ENCODE results near the gene GASK1A.
"Not testable (repeated sequence)": the region's sequence is repeated elsewhere in the genome, so short reads cannot be mapped to it uniquely, and the experiment has no call there.

GASK1A gene

GRCh38 chr3:43043071-43043766, 64.1 kb downstream of the GASK1A start:
- Histone ChIP-seq H3K27ac (ENCODE audit: low read length, poor library complexity, severe bottlenecking) (no peak overlapping the region), H2BK120ac (ENCODE audit: low read depth, low read length) (no peak overlapping the region)
- DNase-seq = no peak

DNA sequence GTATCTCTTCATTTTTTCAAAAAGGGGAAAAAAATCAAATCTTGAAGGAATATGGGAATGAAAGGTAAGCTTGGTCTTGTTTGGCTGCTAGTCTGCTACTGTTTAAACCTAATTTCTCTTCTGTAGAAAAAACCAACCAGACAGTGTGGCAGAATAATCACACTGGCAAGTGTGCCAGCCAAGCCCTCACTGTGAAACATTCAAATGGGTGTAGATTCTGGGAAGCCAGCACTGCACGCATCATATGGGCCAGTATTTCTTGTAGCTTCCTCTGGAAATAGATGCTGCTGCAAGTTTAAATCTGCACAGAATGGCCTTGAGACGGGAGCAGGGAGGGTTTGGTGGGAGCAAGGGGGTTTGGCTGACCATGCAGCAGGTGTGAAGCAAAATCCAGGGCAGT, 64.7 kb downstream of the GASK1A start:
- H3K36me3 ChIP-seq (ENCODE audit: control insufficient read depth in 1 of 2, insufficient read depth in 2 of 2, low read depth in 1 of 2, low read length in 2 of 2) = no peaks in the 10 kb centered on the region
- no peak overlapping the region for H2BK15ac ChIP-seq (ENCODE audit: low read depth, poor library complexity, severe bottlenecking)
- no peak for DNase-seq
- H4K91ac ChIP-seq (ENCODE audit: low read length) = no peak overlapping the region
- no peaks in the 10 kb centered on the region for H3K4me1 ChIP-seq (ENCODE audit: control insufficient read depth, insufficient read depth, low read depth, low read length)
- H3K18ac ChIP-seq (ENCODE audit: low read depth in 1 of 2, low read length in 2 of 2) = no peak overlapping the region
- peaks cover 48% of the 10 kb centered on the region for H3K9me3 ChIP-seq (ENCODE audit: control insufficient read depth, low read length)
- H2AFZ ChIP-seq (ENCODE audit: low read depth, low read length) = no peak overlapping the region
- no peak overlapping the region for H2BK120ac ChIP-seq (ENCODE audit: low read depth, low read length)
- no peak overlapping the region for H2AK5ac ChIP-seq (ENCODE audit: low read length, severe bottlenecking)
- no peak overlapping the region for H3K14ac ChIP-seq (ENCODE audit: low read length in 2 of 2)
- no peaks in the 10 kb centered on the region for H3K79me1 ChIP-seq (replicated peaks; ENCODE audit: low read length, poor library complexity, severe bottlenecking)
- H3K4ac ChIP-seq (ENCODE audit: low read depth in 1 of 2, low read length in 2 of 2) = no peak overlapping the region
- H2BK5ac ChIP-seq (ENCODE audit: low read depth, low read length, poor library complexity, severe bottlenecking) = no peak overlapping the region
- H3K27me3 ChIP-seq (ENCODE audit: control insufficient read depth in 1 of 2, insufficient read depth in 1 of 2, low read length in 2 of 2) = no peaks in the 10 kb centered on the region
- no peak overlapping the region for H3K23ac ChIP-seq (ENCODE audit: low read length in 2 of 2)
- H2BK12ac ChIP-seq (ENCODE audit: low read length in 2 of 2) = no peak overlapping the region
- H3K4me3 ChIP-seq (ENCODE audit: insufficient read depth in 1 of 2, low read depth in 1 of 2, low read length in 2 of 2) = no peak overlapping the region
- no peak overlapping the region for H3K4me2 ChIP-seq (ENCODE audit: low read length, poor library complexity, severe bottlenecking)
- H3K27ac ChIP-seq (ENCODE audit: low read length, poor library complexity, severe bottlenecking) = no peak overlapping the region
- no peak overlapping the region for H3K9ac ChIP-seq (ENCODE audit: low read length)
- 87% methylated on average over 2 of the region's 2 CpGs for WGBS
- no peak overlapping the region for H4K8ac ChIP-seq (ENCODE audit: low read length)

More at GRCh38 chr3:43043071-43043766, 64.1 kb downstream of the GASK1A start:
- H3K4ac ChIP-seq (ENCODE audit: low read depth in 1 of 2, low read length in 2 of 2) = no peak overlapping the region
- H2AK5ac ChIP-seq (ENCODE audit: low read length, severe bottlenecking) = no peak overlapping the region
- H3K14ac ChIP-seq (ENCODE audit: low read length in 2 of 2) = no peak overlapping the region
- H3K79me1 ChIP-seq (replicated peaks; ENCODE audit: low read length, poor library complexity, severe bottlenecking) = no peaks in the 10 kb centered on the region
- H3K4me2 ChIP-seq (ENCODE audit: low read length, poor library complexity, severe bottlenecking) = no peak overlapping the region
- H2BK12ac ChIP-seq (ENCODE audit: low read length in 2 of 2) = no peak overlapping the region
- H3K27me3 ChIP-seq (ENCODE audit: control insufficient read depth in 1 of 2, insufficient read depth in 1 of 2, low read length in 2 of 2) = no peaks in the 10 kb centered on the region
- H2AFZ ChIP-seq (ENCODE audit: low read depth, low read length) = no peak overlapping the region
- no peak overlapping the region for H3K23ac ChIP-seq (ENCODE audit: low read length in 2 of 2)
- no peaks in the 10 kb centered on the region for H3K4me1 ChIP-seq (ENCODE audit: control insufficient read depth, insufficient read depth, low read depth, low read length)
- no peak overlapping the region for H4K91ac ChIP-seq (ENCODE audit: low read length)
- no peak overlapping the region for H3K9ac ChIP-seq (ENCODE audit: low read length)
- 85% methylated on average over 3 of the region's 3 CpGs for WGBS
- peaks cover 42% of the 10 kb centered on the region for H3K9me3 ChIP-seq (ENCODE audit: control insufficient read depth, low read length)
- H3K18ac ChIP-seq (ENCODE audit: low read depth in 1 of 2, low read length in 2 of 2) = no peak overlapping the region
- H4K8ac ChIP-seq (ENCODE audit: low read length) = no peak overlapping the region
- no peak overlapping the region for H2BK5ac ChIP-seq (ENCODE audit: low read depth, low read length, poor library complexity, severe bottlenecking)
- no peak overlapping the region for H3K4me3 ChIP-seq (ENCODE audit: insufficient read depth in 1 of 2, low read depth in 1 of 2, low read length in 2 of 2)
- H3K36me3 ChIP-seq (ENCODE audit: control insufficient read depth in 1 of 2, insufficient read depth in 2 of 2, low read depth in 1 of 2, low read length in 2 of 2) = no peaks in the 10 kb centered on the region
- H2BK15ac ChIP-seq (ENCODE audit: low read depth, poor library complexity, severe bottlenecking) = no peak overlapping the region

DNA sequence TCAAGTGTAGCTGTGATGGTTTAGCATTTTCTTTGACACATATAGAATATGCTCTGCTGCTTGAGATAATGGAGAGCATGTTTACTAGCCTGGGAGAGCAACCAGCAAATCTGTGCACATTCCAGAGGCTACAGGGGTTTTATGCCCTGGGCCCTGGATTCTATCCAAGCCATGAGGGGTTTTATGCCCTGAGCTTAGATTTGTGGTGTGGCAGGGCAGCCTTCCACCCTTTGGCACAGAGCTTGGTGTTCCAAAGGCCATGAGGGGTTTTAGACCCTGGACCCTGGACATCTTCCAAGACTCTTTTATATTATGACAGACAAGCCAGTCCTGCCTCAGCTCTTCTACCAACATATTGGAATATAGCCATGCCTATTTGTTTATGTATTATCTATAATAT, 66.0 kb downstream of the GASK1A start:
- H3K79me1 ChIP-seq (replicated peaks; ENCODE audit: low read length, poor library complexity, severe bottlenecking); H2BK12ac ChIP-seq (ENCODE audit: low read length in 2 of 2); H3K4me3 ChIP-seq (ENCODE audit: insufficient read depth in 1 of 2, low read depth in 1 of 2, low read length in 2 of 2): not testable (repeated sequence)

DNA sequence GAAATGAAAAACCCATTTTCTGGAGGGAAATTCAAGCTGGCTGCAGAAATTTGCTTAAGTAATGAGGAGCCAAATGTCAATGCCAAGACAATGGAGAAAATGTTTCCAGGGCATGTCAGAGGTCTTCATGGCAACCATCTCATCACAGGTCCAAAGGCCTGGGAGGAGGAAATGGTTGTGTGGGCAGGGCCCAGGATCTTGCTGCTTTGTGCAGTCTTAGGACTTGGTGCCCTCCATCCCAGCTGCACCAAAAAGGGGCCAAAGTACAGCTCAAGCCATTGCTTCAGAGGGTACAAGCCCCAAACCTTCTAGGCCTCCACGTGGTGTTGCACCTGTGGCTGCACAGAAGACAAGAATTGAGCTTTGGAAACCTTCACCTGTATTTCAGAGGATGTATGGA, 67.5 kb downstream of the GASK1A start:
- Histone ChIP-seq H2BK12ac (ENCODE audit: low read length in 2 of 2) (no peak overlapping the region), H3K18ac (ENCODE audit: low read depth in 1 of 2, low read length in 2 of 2) (no peak overlapping the region), H3K4me1 (ENCODE audit: control insufficient read depth, insufficient read depth, low read depth, low read length) (no peaks in the 10 kb centered on the region), H2BK120ac (ENCODE audit: low read depth, low read length) (no peak overlapping the region), H3K36me3 (ENCODE audit: control insufficient read depth in 1 of 2, insufficient read depth in 2 of 2, low read depth in 1 of 2, low read length in 2 of 2) (no peaks in the 10 kb centered on the region), H4K8ac (ENCODE audit: low read length) (no peak overlapping the region), H3K9me3 (ENCODE audit: control insufficient read depth, low read length) (peaks cover 73% of the 10 kb centered on the region), H2AK5ac (ENCODE audit: low read length, severe bottlenecking) (no peak overlapping the region), H3K23ac (ENCODE audit: low read length in 2 of 2) (no peak overlapping the region), H3K4me2 (ENCODE audit: low read length, poor library complexity, severe bottlenecking) (no peak overlapping the region), H3K27me3 (ENCODE audit: control insufficient read depth in 1 of 2, insufficient read depth in 1 of 2, low read length in 2 of 2) (no peaks in the 10 kb centered on the region), H3K27ac (ENCODE audit: low read length, poor library complexity, severe bottlenecking) (no peak overlapping the region), H3K79me1 (replicated peaks; ENCODE audit: low read length, poor library complexity, severe bottlenecking) (no peaks in the 10 kb centered on the region), H3K9ac (ENCODE audit: low read length) (no peak overlapping the region), H3K14ac (ENCODE audit: low read length in 2 of 2) (no peak overlapping the region), H4K91ac (ENCODE audit: low read length) (no peak overlapping the region), H2BK5ac (ENCODE audit: low read depth, low read length, poor library complexity, severe bottlenecking) (no peak overlapping the region), H3K4me3 (ENCODE audit: insufficient read depth in 1 of 2, low read depth in 1 of 2, low read length in 2 of 2) (no peak overlapping the region), H2BK15ac (ENCODE audit: low read depth, poor library complexity, severe bottlenecking) (no peak overlapping the region), H2AFZ (ENCODE audit: low read depth, low read length) (no peak overlapping the region), H3K4ac (ENCODE audit: low read depth in 1 of 2, low read length in 2 of 2) (no peak overlapping the region)
- DNase-seq = no peak
- 19% methylated on average over 1 of the region's 1 CpG for WGBS

More for the DNA sequence above, 66.0 kb downstream of the GASK1A start:
- H3K27me3 ChIP-seq (ENCODE audit: control insufficient read depth in 1 of 2, insufficient read depth in 1 of 2, low read length in 2 of 2); H3K27ac ChIP-seq (ENCODE audit: low read length, poor library complexity, severe bottlenecking); H2BK120ac ChIP-seq (ENCODE audit: low read depth, low read length); H3K9ac ChIP-seq (ENCODE audit: low read length); H3K36me3 ChIP-seq (ENCODE audit: control insufficient read depth in 1 of 2, insufficient read depth in 2 of 2, low read depth in 1 of 2, low read length in 2 of 2); DNase-seq; H3K4me1 ChIP-seq (ENCODE audit: control insufficient read depth, insufficient read depth, low read depth, low read length); H2AFZ ChIP-seq (ENCODE audit: low read depth, low read length); H3K4ac ChIP-seq (ENCODE audit: low read depth in 1 of 2, low read length in 2 of 2); H2BK15ac ChIP-seq (ENCODE audit: low read depth, poor library complexity, severe bottlenecking); H3K14ac ChIP-seq (ENCODE audit: low read length in 2 of 2); H2AK5ac ChIP-seq (ENCODE audit: low read length, severe bottlenecking); H4K91ac ChIP-seq (ENCODE audit: low read length); H2BK5ac ChIP-seq (ENCODE audit: low read depth, low read length, poor library complexity, severe bottlenecking); H3K18ac ChIP-seq (ENCODE audit: low read depth in 1 of 2, low read length in 2 of 2); H3K23ac ChIP-seq (ENCODE audit: low read length in 2 of 2); H4K8ac ChIP-seq (ENCODE audit: low read length); H3K4me2 ChIP-seq (ENCODE audit: low read length, poor library complexity, severe bottlenecking): not testable (repeated sequence)
- H3K9me3 ChIP-seq (ENCODE audit: control insufficient read depth, low read length) = peaks cover 58% of the 10 kb centered on the region
